A549 (cell line): Measurements from ENCODE around the gene HSD17B2.

Source experiments
- BCL3 ChIP-seq: fragments of >200 bp; sonication (Bioruptor Twin); formaldehyde crosslinking; IDR thresholded peaks from 3 replicates; pipeline ENCODE4 v1.6.1; 2016
- EP300 ChIP-seq, 2 experiments: fragments of >200 bp; sonication (Bioruptor Twin); formaldehyde crosslinking; IDR thresholded peaks; 2 replicates in 1 of 2; 3 replicates in 1 of 2; pipeline ENCODE4 v1.6.1; 2016 to 2017
- NPAS2 ChIP-seq: fragments of 250-450 bp; sonication (Bioruptor Pico); IDR thresholded peaks from 2 replicates; pipeline ENCODE4 v1.8.0; 2022; ENCODE audit warnings: mild to moderate bottlenecking, moderate library complexity, borderline replicate concordance
- TF ChIP-seq, protein P1 (sequence below): fragments of >200 bp; sonication (Bioruptor Twin); formaldehyde crosslinking; IDR thresholded peaks from 3 replicates; pipeline ENCODE4 v1.5.1; 2016

GRCh38 chr16:81992859-81993258, 42.2 kb upstream of the HSD17B2 start:
- TF ChIP-seq EP300 (IDR thresholded peaks at IDR 0.05) (no peak), NPAS2 (CRISPR knock-in tag) (no peak), BCL3 (no peak)
- TF ChIP-seq, protein P1, sequence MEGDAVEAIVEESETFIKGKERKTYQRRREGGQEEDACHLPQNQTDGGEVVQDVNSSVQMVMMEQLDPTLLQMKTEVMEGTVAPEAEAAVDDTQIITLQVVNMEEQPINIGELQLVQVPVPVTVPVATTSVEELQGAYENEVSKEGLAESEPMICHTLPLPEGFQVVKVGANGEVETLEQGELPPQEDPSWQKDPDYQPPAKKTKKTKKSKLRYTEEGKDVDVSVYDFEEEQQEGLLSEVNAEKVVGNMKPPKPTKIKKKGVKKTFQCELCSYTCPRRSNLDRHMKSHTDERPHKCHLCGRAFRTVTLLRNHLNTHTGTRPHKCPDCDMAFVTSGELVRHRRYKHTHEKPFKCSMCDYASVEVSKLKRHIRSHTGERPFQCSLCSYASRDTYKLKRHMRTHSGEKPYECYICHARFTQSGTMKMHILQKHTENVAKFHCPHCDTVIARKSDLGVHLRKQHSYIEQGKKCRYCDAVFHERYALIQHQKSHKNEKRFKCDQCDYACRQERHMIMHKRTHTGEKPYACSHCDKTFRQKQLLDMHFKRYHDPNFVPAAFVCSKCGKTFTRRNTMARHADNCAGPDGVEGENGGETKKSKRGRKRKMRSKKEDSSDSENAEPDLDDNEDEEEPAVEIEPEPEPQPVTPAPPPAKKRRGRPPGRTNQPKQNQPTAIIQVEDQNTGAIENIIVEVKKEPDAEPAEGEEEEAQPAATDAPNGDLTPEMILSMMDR = no peak
